GM15510 (cell line): Measurements from ENCODE around the gene PKP1.

Experiments
- POLR2A ChIP-seq: IDR thresholded peaks from 3 replicates; pipeline ENCODE4 v1.6.1; 2011; ENCODE audit warnings: borderline replicate concordance; ENCODE audit not compliant: insufficient read length; ENCODE audit errors: extremely low read depth

PKP1 gene

GRCh38 chr1:201321826-201322390 lies 38.6 kb downstream of the PKP1 start:
- no peak for TF ChIP-seq POLR2A

- TF ChIP-seq POLR2A: no peak
These were observed 39.6 kb downstream of the PKP1 start for GRCh38 chr1:201322653-201323510.

DNA sequence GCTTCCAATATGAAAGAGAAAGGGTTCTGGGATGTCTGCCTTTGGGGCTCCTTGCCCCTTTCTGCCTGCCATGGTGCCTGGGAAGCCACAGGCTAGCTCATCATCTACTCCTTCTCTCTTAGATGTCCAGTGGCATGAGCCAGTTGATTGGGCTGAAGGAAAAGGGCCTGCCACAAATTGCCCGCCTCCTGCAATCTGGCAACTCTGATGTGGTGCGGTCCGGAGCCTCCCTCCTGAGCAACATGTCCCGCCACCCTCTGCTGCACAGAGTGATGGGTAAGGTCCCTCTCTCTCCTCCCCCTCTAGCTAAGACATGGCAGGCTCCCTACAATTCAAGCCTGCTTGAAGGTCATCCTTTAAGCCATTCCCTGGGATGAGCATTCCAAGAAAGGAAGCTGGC lies 41.0 kb downstream of the PKP1 start:
- TF ChIP-seq POLR2A: no peak

GRCh38 chr1:201324821-201325677 lies 41.7 kb downstream of the PKP1 start:
- TF ChIP-seq POLR2A: no peak

DNA sequence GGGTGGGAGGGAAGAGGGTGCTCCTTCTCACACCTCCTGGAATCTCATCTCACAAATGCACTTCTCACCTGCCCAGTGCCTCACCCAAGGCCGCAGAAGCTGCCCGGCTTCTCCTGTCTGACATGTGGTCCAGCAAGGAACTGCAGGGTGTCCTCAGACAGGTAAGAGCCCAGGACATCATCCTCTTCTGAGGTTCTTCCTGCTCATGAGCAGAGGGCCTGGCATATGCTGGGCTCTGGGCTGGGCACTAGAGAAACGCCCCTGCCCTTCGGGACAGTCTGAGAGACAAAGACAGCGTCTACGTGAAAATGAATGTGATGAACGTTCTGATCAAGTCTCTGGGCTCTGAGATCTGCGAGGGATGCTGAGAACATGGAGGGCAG lies 42.4 kb downstream of the PKP1 start:
- TF ChIP-seq POLR2A: no peak

GRCh38 chr1:201326710-201327109 lies 43.4 kb downstream of the PKP1 start:
- TF ChIP-seq POLR2A: no peak

- no peak for TF ChIP-seq POLR2A
These were observed 44.5 kb downstream of the PKP1 start for GRCh38 chr1:201327687-201328240.

DNA sequence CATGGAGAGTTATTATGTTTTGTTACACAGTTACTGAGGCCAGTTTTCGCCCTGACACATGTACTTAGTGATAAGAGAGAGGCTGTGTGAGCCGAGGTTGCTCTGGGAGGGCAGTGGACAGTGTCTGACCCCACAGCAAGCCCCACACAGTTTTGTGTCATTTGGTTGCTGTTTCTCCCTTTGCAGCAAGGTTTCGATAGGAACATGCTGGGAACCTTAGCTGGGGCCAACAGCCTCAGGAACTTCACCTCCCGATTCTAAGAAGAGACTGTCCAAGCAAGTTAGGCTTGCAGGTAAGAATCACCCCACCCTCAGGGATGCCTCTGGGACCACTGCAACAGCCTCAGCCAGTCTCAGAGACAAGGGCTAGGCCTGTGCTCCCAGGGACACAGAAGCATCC lies 45.3 kb downstream of the PKP1 start:
- TF ChIP-seq POLR2A: no peak

- TF ChIP-seq POLR2A: no peak
These were observed 46.0 kb downstream of the PKP1 start for GRCh38 chr1:201329286-201329685.

- TF ChIP-seq POLR2A: no peak
These were observed 46.5 kb downstream of the PKP1 start for GRCh38 chr1:201329801-201330200.

DNA sequence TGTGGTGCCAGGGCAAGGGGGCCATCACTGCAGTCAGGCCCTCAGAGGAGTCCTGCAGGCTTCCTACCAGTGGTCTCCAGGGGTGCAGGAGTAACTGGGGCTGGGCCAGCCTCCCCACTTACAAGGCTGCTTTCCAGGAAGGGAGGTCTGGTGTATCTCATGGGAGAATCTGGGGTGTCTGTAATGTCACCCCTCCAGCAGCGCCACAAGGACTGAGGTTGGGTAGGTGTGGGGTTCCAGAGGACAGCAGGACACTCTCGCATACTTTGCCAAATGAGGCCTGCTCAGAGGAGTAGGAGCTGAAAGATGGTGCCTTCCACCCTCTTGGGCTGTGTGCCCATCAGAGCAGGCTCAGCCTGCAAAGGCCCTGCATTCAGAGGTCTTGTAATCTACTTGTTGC lies 47.2 kb downstream of the PKP1 start:
- TF ChIP-seq POLR2A: no peak

- TF ChIP-seq POLR2A: no peak
These were observed 47.9 kb downstream of the PKP1 start for GRCh38 chr1:201331166-201331565.

GRCh38 chr1:201332021-201332420 lies 48.7 kb downstream of the PKP1 start:
- no peak for TF ChIP-seq POLR2A

DNA sequence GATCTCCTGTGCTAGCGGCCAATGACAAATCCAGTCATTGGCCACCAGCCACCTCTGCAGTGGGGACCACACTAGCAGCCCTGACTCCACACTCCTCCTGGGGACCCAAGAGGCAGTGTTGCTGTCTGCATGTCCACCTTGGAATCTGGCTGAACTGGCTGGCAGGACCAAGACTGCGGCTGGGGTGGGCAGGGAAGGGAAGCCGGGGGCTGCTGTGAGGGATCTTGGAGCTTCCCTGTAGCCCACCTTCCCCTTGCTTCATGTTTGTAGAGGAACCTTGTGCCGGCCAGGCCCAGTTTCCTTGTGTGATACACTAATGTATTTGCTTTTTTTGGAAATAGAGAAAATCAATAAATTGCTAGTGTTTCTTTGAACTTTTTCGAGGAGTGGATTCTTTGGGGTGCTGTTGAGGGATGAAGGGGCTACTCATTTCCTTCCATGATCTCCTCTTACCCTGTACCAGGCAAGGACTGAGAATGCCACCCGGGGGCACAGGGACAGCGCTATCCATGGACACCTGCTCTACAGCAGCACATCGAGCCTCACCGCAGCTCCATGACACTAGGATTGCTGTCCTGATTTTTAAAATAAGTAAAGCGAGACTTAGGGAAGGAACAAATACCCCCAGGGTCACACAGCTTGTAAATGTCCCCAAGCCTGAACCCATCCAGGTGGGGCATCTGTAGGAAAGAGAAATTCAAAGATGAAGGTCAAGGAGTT lies 49.5 kb downstream of the PKP1 start:
- TF ChIP-seq POLR2A: no peak

- no peak for TF ChIP-seq POLR2A
These were observed 51.2 kb downstream of the PKP1 start for GRCh38 chr1:201334325-201335173.
